Skin epidermis (tissue), 12 donors: ENCODE measurements around the gene LGI1.
"Not testable (repeated sequence)": the region's sequence is repeated elsewhere in the genome, so short reads cannot be mapped to it uniquely, and the experiment has no call there.

ENCODE experiments used
- H3K27ac ChIP-seq, 21 experiments: fragments of 200-600 bp; sonication (generic) in 11 of 21; one replicate each; pipeline ENCODE4 v1.5.0; 2020; ENCODE audit warnings: mild to moderate bottlenecking in 3 of 21, inconsistent platforms in 2 of 21, moderate library complexity in 2 of 21
- H3K4me3 ChIP-seq, 7 experiments: fragments of 200-600 bp; sonication (generic) in 2 of 7; one replicate each; pipeline ENCODE4 v1.5.0; 2020; ENCODE audit warnings: inconsistent platforms in 2 of 7, mild to moderate bottlenecking in 2 of 7, moderate library complexity in 1 of 7

LGI1 gene

DNA sequence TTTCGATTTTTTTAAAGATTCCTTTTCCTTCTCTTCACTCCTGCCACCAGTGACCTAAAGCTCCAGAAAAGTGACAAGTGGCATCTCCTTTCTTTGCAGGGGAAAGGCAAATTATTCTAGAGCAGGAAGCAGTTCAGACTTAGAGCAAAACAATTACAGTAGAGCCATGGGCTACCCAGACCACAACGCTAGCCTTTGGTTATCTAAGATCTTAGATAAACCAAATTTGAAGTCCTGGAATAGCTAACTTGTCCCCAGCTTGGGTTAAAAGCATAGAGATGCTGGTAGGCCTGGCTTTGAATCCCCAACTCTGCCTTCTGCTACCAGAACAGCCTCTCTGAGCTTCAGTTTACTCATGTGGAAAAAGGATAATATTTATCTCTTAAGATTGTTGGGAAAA lies 38.4 kb downstream of the LGI1 start:
- Histone ChIP-seq H3K27ac (no peak overlapping the region), H3K4me3 (no peak overlapping the region)

DNA sequence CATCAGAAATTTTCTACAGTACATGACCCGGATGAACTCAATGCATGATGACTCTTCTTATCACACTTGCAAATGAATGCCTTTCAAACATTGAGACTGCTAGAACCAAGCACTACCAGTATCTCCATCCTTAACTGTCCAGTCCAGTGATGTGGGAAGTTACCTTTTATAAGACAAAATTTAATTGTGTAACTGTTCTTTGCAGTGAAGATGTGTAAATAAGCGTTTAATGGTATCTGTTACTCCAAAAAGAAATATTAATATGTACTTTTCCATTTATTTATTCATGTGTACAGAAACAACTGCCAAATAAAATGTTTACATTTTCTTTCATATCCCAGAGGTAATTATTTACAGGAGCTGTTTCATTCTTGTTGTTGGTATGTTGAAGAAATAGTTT lies 40.1 kb downstream of the LGI1 start:
- Histone ChIP-seq H3K27ac (no peak overlapping the region), H3K4me3 (no peak overlapping the region)

GRCh38 chr10:93799155-93799708 lies 41.5 kb downstream of the LGI1 start:
- no peak overlapping the region for H3K4me3 ChIP-seq
- no peak overlapping the region for H3K27ac ChIP-seq

- H3K4me3 ChIP-seq = no peak overlapping the region
- H3K27ac ChIP-seq = no peak overlapping the region
Measured at GRCh38 chr10:93804200-93804599, 46.5 kb downstream of the LGI1 start.

- Histone ChIP-seq H3K4me3 (no peak overlapping the region), H3K27ac (no peak overlapping the region)
Measured at GRCh38 chr10:93806903-93807302, 49.2 kb downstream of the LGI1 start.

DNA sequence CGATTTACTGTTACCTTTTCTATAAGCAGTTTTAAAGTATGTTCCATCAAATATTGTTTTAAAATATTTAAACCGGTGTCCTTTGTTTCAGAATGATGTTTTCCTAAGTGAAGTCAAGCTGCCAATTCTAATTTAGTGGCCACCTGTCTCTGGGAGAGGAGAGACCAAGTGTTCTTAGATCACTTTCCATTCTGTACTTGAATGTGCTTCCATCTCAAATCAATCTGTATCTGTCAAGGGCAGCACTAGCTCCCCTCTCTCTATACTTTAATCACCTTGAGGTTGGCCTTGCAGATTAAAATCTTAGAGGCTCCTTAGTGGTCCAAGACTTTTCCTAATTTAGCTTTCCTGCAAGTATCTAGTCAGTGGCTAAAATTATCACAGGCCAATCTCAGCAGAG lies 49.6 kb downstream of the LGI1 start:
- no peak overlapping the region for H3K27ac ChIP-seq

DNA sequence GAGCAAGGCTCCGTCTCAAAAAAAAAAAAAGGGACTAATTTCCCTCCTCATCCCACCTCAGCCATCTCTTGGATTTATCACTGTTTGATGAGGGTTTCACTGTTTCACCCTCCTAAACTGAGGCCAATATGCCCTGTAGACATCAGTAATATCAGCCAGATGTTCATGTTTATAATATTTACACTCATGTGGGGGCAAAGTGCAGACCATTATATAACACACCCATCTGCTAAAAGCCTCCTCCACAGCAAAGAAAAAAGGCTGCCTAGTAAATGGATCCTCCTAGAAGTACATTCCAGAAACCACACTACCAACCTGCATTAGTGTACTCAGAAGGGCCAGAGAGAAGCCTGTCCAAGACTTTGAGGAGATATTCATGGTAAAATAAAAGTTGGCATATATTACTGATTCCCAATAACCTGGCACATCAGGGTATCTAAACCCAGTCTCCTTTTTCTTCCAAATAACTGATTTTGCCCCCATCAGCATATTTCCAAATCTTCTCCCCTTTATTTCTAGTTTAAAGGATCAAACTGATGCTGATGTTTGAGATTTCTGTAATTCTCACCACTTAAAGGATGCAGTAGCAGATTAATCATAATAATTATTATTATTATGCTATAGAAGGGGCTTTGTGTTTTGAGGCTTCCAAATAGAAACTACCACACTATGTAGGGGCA lies 55.1 kb downstream of the LGI1 start:
- no peak overlapping the region for H3K27ac ChIP-seq
- no peak overlapping the region for H3K4me3 ChIP-seq

More for the DNA sequence above, 49.6 kb downstream of the LGI1 start:
- H3K4me3 ChIP-seq = no peak overlapping the region

DNA sequence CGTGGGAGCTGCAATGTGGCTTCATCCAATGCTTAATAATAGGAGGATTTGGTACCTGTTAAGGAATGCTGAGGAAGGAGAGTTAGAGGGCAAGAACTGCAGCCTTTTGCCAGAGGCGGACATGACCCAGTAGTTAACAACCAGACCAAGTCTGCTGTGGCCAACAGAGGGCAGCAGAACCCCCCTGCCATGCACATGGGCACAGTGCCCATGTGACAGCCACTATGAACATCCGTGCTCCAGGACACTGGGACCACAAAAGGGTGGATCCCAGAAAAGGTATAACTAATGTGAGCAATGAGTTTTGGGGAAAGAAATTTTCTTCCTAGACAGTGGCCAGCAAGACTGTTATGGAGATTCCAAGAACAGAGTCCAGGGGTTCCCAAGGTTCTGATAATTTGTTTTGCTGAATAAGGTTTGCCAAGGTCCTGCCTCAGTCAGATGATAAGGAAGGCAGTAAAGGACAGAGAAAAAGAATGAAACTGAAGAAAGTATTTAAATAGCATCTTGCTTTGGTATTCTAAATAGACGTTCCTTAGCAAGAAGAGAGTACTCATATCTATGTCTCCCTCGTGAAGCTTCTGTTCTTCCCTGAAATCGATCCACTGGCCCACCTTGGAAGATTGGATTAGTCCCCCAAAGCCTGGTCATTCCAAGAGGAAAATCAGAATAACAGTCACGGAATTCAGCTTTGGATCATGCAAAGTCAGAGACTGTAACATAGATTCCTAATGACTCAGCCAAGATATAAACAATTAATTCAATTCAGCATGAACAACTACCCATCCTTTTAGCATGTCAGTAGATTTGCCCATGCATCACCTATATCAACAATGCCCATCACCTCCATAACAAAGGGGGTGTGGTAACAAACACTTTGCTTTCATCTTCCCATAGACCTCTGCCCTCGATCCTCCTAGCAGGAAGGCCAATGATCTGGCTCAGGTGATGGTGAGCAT lies 56.0 kb downstream of the LGI1 start:
- H3K27ac ChIP-seq = no peak overlapping the region
- H3K4me3 ChIP-seq = no peak overlapping the region

DNA sequence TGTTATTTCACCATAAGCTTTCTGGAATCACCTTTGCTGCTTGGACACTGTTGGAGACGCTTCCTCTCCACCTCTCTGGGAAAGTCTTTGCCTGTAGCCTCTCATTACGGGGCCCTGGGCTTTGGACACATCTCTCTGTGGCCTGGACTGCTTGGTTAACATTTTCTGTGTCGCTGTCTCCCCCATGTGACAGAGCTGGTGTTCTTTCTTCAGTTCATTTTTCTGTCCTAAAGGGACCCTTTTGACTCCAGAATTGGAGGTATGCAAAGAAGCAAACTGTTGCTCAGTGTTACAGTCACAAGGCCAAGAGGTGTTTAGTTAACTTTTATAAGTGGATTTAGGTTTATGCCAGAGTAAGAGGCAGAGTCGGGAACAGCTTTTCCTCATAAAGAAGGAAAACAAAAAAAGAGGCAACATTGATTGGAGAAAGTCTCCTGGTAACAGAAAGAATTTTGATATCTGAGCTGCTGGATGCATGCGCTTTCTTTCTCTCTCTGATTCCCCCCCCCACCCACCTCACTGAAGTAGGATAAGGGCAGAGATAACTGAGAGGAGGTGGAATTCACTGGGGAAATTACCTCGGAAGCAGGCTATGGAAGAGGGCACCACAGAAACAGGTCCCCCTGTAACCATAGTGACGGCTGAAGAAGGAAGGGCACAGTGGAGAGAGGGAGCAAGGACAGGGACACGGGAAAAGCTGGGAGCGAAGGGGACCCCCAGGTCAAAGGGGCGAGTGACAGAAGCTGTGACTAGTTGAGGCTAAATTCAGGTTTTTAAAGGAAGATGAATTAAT lies 57.8 kb downstream of the LGI1 start:
- no peak overlapping the region for H3K4me3 ChIP-seq
- H3K27ac ChIP-seq = no peak overlapping the region

DNA sequence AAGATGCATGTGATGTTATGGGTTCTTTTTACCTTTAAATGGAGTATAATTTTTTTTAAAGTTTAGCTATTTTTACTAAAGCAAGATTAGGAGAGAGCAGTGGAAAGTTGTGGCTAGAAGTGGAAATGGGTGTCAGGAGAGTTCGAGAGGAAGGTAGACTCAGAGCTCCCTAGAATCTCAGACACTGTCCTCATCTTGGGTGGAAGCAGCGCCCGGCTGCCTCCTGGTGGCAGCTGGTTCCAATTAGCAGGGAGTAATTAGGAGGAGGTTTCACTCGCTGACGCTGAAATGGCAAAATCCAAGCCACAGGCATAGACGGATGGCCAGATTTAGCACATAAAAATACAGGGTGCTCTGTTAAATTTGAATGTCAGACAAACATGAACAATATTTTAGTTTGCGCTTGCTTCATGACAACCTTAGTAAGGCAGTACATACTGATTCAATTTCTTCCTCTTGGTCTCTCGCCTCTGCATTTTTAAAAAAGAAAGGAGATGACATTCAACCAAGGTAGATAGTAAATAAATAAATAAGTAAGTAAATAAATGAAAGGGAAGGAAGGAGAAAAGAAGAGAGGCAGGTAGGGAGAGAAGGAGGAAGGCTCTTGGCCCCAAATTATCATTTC lies 58.5 kb downstream of the LGI1 start:
- no peak overlapping the region for H3K27ac ChIP-seq

GRCh38 chr10:93818086-93818485 lies 60.4 kb downstream of the LGI1 start:
- Histone ChIP-seq H3K4me3 (no peak overlapping the region), H3K27ac (no peak overlapping the region)

More for the DNA sequence above, 58.5 kb downstream of the LGI1 start:
- H3K4me3 ChIP-seq = no peak overlapping the region

GRCh38 chr10:93819520-93819919 lies 61.8 kb downstream of the LGI1 start:
- H3K4me3 ChIP-seq = no peak overlapping the region
- no peak overlapping the region for H3K27ac ChIP-seq

GRCh38 chr10:93820434-93820833 lies 62.7 kb downstream of the LGI1 start:
- Histone ChIP-seq H3K4me3 (no peak overlapping the region), H3K27ac (no peak overlapping the region)

DNA sequence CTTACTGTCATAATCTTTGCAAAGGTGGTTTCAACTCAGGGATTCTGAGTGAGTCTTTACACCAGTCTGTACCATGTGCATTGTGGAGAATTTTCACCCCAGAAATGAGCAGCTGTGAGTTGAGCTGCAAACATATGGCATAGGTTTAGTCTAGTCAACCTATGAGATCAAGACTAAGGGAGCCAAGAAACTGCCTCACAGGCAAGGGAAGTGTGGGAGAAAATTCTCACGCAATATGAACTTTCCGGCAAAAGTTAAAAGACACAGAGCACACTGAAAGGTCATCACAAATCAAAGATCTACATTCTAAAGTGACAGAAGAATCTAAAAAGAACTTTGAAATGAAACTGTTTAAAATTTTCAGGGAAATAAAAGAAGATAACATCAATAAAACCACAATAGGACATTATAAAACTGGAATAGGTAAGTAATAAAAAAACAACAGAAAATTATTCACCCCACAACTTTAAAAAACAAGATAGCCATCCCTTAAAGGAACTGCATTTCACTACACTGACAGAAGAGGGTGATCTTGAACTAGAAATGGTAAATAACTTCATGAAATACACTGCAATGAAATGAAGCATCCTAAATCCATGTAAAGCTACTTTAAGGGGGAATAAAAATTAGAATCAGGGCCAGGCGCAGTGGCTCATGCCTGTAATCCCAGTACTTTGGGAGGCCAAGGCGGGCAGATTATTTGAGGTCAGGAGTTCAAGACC lies 63.5 kb downstream of the LGI1 start:
- H3K27ac ChIP-seq = no peak overlapping the region
- H3K4me3 ChIP-seq = no peak overlapping the region

DNA sequence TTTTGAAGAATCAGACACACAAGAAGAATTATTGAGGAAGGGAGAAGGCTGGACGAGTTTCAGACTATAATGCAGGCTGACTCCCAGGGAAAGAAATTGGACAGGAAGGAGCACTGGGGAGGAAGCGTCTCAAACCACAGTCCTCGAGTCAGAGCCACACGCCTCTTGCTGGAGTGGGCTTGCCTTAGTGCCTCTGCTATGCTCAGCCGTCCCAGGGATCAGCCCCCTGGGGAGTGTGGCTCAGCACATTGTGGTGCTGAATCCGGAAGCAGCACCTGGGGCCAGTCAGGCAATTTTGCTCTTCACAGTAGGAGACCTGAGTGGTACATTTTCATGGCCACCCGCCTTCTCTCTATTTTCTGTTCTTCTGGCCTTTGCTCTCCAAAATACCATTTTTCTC lies 68.6 kb downstream of the LGI1 start:
- Histone ChIP-seq H3K27ac (no peak overlapping the region), H3K4me3 (no peak overlapping the region)

DNA sequence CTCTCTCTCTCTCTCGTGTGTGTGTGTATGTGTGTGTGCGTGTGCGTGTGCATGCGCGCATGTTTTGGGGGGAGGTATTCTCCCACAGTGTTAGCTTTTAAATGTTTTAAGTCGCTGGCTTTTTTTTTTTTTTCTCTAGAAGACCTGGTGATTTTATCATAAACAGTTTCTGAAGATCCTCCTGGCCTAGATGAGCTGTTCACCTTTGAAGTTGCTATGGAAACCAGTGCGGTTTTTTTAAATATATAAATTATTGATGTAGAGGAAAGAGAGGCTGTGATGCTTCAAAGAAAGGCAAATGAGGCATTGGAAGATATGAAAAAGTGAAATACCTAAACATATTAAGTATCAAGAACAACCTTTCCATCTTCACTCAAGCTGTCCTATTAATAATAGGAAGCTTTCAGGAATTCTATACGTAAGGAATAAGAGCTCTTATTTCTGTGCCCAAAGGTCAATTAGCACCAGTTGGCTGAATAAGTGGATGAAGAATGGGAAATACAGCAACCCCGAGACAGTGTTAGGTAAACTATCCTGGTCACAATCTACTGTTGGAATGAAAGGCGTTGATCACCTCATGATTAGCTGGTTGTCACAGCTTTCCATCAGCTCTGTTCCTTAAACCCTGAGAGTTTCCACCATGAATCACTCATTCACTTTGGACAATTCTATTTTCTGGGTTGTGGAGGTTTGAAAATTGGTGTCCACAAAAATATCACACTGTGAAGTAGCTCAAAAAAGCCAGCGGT lies 69.5 kb downstream of the LGI1 start:
- H3K27ac ChIP-seq = no peak overlapping the region

GRCh38 chr10:93831065-93831464 lies 73.3 kb downstream of the LGI1 start:
- H3K4me3 ChIP-seq, H3K27ac ChIP-seq: not testable (repeated sequence)

More for the DNA sequence above, 69.5 kb downstream of the LGI1 start:
- no peak overlapping the region for H3K4me3 ChIP-seq

DNA sequence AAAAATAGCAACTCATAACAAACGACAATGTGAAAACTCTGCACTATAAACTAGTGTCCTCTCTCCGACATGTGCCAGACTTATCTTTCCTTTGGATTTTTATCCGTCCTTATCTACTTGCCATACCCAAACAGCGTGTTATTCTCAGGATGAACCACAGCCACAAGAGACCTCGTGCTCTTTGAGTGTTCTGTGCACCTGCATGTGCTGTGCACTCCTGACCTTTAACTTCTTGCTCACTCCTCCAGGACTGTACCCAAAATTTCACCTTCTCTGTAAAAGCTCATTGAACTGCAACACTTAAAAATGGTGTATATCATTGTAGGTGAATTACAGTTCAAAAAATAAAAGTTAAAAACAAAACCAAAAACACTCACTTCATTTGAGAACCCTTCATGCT lies 78.0 kb downstream of the LGI1 start:
- Histone ChIP-seq H3K4me3 (no peak overlapping the region), H3K27ac (no peak overlapping the region)
